ENCODE results near the gene TNFRSF4. TPM values are rescaled to one million over a fixed set of nuclear protein-coding genes. Genes with fewer than 3 reads are reported as not detected.

TNFRSF4 gene
- total RNA-seq, 5 donors from 2014 or later (not counting 1 experiment from before 2014, with no cell fraction given): 15.1 to 35.4 (median 17.8) TPM

DNA sequence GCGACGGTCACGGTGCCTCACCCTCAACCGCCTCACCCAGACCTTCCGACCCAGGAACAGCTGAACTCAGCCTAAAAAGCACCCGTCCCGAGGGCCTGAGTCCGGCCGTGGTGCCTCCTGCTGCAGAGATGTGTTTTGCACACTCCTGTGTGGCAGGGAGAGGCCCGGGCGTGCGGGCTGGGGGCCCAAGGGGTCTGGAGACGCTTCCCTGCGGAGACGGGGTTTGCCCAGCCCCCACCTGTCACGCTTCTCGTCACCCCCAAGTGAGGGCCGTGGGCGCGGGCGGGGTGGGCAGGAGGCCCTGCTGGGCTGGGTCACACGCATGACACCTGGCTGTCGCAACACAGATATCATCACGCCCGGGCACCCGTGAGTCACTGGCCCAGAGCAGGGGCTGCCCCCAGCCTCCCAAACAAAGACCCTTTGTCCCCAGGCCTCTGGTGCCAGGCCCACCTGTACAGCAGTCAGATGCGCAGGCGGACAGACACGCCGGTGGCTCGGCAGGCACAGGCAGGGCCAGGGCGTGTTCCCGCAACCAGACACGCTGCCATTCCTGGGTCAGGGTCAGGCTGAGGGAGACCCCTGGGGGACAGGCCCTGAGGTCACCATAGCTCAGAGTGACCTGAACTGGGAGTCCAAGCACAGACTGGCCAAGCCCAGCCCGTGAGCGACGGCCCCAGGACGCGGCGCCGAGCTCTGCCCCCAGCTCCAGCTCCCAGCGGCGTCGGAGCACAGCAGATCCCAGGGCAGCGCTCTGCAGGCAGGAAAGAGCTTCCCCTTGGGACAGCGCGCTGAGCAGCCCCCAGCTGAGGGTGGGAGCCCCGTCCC lies 24.1 kb upstream of the TNFRSF4 start:
- H3K4me3 Mint-ChIP-seq: no peak overlapping the region
- H3K27me3 Mint-ChIP-seq: no peaks in the 10 kb centered on the region
- peaks cover 6 to 13% of the 10 kb centered on the region in 2 experiments for H3K4me1 ChIP-seq (ENCODE audit: control insufficient read depth in 1 of 2, extremely low read depth in 1 of 2, insufficient read depth in 2 of 2, low read length in 2 of 2)
- ATAC-seq (replicated peaks in 1 of 4) (no peak), DNase-seq (no peak)
- no peak overlapping the region for H3K27ac Mint-ChIP-seq
- peaks cover 0 to 10% of the 10 kb centered on the region in 2 donors for H3K36me3 ChIP-seq (ENCODE audit: control insufficient read depth in 2 of 2, extremely low read depth in 1 of 2, insufficient read depth in 1 of 2, low read length in 1 of 2)
- H3K4me1 Mint-ChIP-seq: peaks cover 14 to 17% (median 15%) of the 10 kb centered on the region in 3 donors
- ChIA-PET CTCF (no interaction called here), POLR2A (no interaction called here)
- no peak overlapping the region for H3K4me3 ChIP-seq (ENCODE audit: control insufficient read depth in 1 of 2, extremely low read depth in 1 of 2, low read length in 1 of 2)
- WGBS (ENCODE audit: insufficient coverage): 66% methylated on average over 45 of the region's 48 CpGs
- no peaks in the 10 kb centered on the region for H3K9me3 Mint-ChIP-seq
- H3K27me3 ChIP-seq (replicated peaks in 1 of 2; ENCODE audit: control insufficient read depth in 2 of 2, extremely low read depth in 1 of 2, insufficient read depth in 2 of 2, low read length in 1 of 2): peaks cover 0 to 52% of the 10 kb centered on the region in 2 experiments
- H3K27ac ChIP-seq (ENCODE audit: low read length): no peak overlapping the region
- peaks cover 3% of the 10 kb centered on the region for H3K36me3 Mint-ChIP-seq
- H3K9me3 ChIP-seq: no peaks in the 10 kb centered on the region

DNA sequence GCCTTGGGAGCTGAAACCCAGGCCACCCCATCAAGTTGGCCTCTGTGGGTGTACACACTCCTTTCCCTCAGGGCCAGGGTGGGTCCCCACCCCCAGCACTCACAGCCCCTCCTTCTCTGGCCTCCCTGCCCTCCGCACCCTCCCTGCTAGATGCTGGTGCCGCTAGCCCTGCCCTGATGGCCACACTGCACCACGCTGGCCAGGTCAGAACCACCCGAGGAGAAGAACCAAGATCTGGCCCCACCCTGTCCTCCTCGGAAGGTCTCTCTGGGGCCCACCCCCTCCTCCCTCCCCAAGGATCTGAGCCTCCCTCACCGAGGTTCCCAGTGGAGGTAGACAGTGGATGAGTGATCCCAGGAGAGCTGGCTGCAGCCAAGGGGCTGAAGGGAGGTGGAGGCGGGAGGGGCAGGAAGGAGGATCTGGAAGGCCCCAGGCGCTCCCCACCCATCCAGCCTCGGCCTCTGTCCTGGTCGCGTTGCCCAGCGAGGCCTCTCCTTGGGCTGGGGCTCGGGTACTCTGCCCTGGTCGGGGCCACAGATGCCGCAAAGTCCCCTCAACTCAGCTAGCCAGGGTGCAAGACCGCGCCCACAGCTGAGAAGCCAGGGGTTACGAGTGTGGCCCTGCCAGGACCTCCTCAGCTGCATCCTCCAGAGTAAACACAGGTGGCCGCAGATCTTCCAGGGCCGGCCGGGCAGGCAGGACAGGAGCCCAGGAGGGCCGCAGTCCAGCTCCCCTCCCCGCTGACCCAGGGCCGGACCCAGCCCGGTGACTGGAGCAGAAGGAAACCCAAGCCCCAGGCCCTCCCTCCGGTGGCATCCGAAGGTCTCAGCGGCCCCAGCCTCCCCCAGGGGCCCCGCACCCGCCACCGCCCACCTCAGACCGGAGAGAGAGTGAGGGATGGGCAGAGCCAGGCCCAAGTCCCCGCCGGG lies 23.3 kb upstream of the TNFRSF4 start:
- no peaks in the 10 kb centered on the region for H3K27me3 Mint-ChIP-seq
- Histone ChIP-seq H3K27ac (ENCODE audit: low read length) (no peak overlapping the region), H3K4me1 (ENCODE audit: control insufficient read depth in 1 of 2, extremely low read depth in 1 of 2, insufficient read depth in 2 of 2, low read length in 2 of 2) (peaks cover 9 to 20% of the 10 kb centered on the region in 2 experiments), H3K27me3 (replicated peaks in 1 of 2; ENCODE audit: control insufficient read depth in 2 of 2, extremely low read depth in 1 of 2, insufficient read depth in 2 of 2, low read length in 1 of 2) (peaks cover 0 to 45% of the 10 kb centered on the region in 2 experiments), H3K9me3 (no peaks in the 10 kb centered on the region), H3K4me3 (ENCODE audit: control insufficient read depth in 1 of 2, extremely low read depth in 1 of 2, low read length in 1 of 2) (no peak overlapping the region), H3K36me3 (ENCODE audit: control insufficient read depth in 2 of 2, extremely low read depth in 1 of 2, insufficient read depth in 1 of 2, low read length in 1 of 2) (peaks cover 0 to 10% of the 10 kb centered on the region in 2 donors)
- H3K4me3 Mint-ChIP-seq: no peak overlapping the region
- CTCF ChIA-PET: no interaction called here
- POLR2A ChIA-PET: no interaction called here
- DNase-seq (no peak), ATAC-seq (replicated peaks in 1 of 4) (no peak)
- peaks cover 14 to 17% (median 15%) of the 10 kb centered on the region in 3 donors for H3K4me1 Mint-ChIP-seq
- H3K27ac Mint-ChIP-seq: no peak overlapping the region
- WGBS (ENCODE audit: insufficient coverage): 62% methylated on average over 25 of the region's 34 CpGs
- no peaks in the 10 kb centered on the region for H3K9me3 Mint-ChIP-seq
- peaks cover 3% of the 10 kb centered on the region for H3K36me3 Mint-ChIP-seq

DNA sequence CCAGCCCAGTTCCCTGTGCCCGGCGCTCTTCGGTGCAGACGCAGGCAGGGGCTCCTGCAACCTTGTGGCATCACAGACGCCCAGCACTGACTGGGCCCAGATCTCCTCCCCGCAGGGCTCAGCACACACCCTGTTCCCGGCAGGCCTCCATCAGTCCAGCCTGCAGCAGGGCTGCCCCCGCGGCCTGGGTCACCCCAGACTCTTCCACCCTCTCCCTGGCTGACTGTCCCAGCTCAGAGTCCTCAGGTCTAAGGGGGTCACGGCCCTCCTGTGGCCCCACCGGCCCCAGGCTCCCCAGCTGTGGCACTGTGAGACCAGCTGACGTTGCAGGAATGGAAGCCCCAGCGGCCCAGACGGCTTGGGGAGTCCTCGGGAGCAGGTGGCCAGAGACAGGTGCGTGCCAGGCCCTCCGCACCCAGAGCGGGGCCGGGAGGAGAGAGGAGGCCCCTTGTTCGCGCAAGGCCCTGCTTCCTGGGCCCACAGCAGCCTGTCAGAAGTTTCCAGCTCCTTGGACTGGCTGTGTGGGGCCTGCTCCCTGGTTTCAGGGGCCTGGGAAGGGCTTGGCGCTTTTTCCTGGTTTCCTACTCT lies 22.3 kb upstream of the TNFRSF4 start:
- Mint-ChIP-seq H3K27ac (no peak overlapping the region), H3K9me3 (no peaks in the 10 kb centered on the region), H3K4me1 (peaks cover 14 to 17% (median 15%) of the 10 kb centered on the region in 3 donors), H3K36me3 (peaks cover 3% of the 10 kb centered on the region), H3K27me3 (no peaks in the 10 kb centered on the region), H3K4me3 (no peak overlapping the region)
- ATAC-seq (replicated peaks in 1 of 4): no peak
- 88% methylated on average over 21 of the region's 22 CpGs for WGBS (ENCODE audit: insufficient coverage)
- ChIA-PET POLR2A (no interaction called here), CTCF (no interaction called here)
- no peak for DNase-seq
- H3K4me1 ChIP-seq (ENCODE audit: control insufficient read depth in 1 of 2, extremely low read depth in 1 of 2, insufficient read depth in 2 of 2, low read length in 2 of 2): peaks cover 11 to 20% of the 10 kb centered on the region in 2 experiments
- H3K36me3 ChIP-seq (ENCODE audit: control insufficient read depth in 2 of 2, extremely low read depth in 1 of 2, insufficient read depth in 1 of 2, low read length in 1 of 2): peaks cover 0 to 10% of the 10 kb centered on the region in 2 donors
- no peak overlapping the region for H3K4me3 ChIP-seq (ENCODE audit: control insufficient read depth in 1 of 2, extremely low read depth in 1 of 2, low read length in 1 of 2)
- no peaks in the 10 kb centered on the region for H3K9me3 ChIP-seq
- H3K27ac ChIP-seq (ENCODE audit: low read length): no peak overlapping the region
- peaks cover 0 to 36% of the 10 kb centered on the region in 2 experiments for H3K27me3 ChIP-seq (replicated peaks in 1 of 2; ENCODE audit: control insufficient read depth in 2 of 2, extremely low read depth in 1 of 2, insufficient read depth in 2 of 2, low read length in 1 of 2)

DNA sequence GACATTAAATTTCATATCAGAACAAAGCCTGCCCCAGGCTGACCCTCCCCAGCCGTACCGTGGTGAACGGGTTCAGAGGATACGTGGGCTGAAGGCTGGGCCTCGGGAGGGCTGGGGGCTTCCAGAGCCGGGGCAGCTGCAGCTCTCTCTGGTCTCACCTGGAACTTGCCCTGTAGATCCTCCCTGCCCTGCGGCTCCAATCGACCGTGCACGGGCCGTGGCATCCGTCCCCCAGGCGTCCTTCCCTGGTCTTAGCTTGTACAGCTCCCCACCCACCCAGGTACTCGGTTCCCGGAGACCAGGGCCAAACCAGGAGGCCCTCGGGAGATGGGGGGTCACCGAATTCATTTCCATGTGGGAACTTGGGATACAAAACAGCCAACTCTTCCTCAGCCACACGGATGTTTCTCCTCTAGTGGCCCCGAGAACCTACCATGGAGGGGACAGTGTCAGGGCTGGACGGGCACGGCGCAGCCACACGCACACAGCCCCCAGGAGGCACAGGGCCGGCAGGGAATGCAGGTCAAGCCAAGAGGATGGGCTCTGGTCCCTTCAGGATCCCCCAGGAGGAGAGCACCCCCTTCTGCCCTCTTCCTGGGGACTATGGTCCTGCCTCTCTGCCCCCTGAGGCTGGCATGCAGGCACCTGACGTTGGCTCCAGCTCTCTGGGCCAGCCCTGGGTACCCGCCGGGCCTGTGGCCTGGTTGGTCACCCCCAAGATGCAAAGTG lies 21.2 kb upstream of the TNFRSF4 start:
- no peak overlapping the region for H3K27ac Mint-ChIP-seq
- 92% methylated on average over 24 of the region's 27 CpGs for WGBS (ENCODE audit: insufficient coverage)
- no peak overlapping the region for H3K27ac ChIP-seq (ENCODE audit: low read length)
- H3K4me3 ChIP-seq (ENCODE audit: control insufficient read depth in 1 of 2, extremely low read depth in 1 of 2, low read length in 1 of 2): no peak overlapping the region
- ChIA-PET CTCF (no interaction called here), POLR2A (no interaction called here)
- no peaks in the 10 kb centered on the region for H3K9me3 ChIP-seq
- peaks cover 22 to 28% (median 23%) of the 10 kb centered on the region in 3 donors for H3K4me1 Mint-ChIP-seq
- H3K36me3 Mint-ChIP-seq: peaks cover 6% of the 10 kb centered on the region
- H3K27me3 Mint-ChIP-seq: no peaks in the 10 kb centered on the region
- ATAC-seq (replicated peaks in 1 of 4): no peak
- peak overlapping the region in 1 of 3 donors; percentile 83 for H3K4me3 Mint-ChIP-seq
- no peaks in the 10 kb centered on the region for H3K9me3 Mint-ChIP-seq
- peaks cover 0 to 28% of the 10 kb centered on the region in 2 experiments for H3K27me3 ChIP-seq (replicated peaks in 1 of 2; ENCODE audit: control insufficient read depth in 2 of 2, extremely low read depth in 1 of 2, insufficient read depth in 2 of 2, low read length in 1 of 2)
- peaks cover 0 to 11% of the 10 kb centered on the region in 2 donors for H3K36me3 ChIP-seq (ENCODE audit: control insufficient read depth in 2 of 2, extremely low read depth in 1 of 2, insufficient read depth in 1 of 2, low read length in 1 of 2)
- peaks cover 17 to 30% of the 10 kb centered on the region in 2 experiments for H3K4me1 ChIP-seq (ENCODE audit: control insufficient read depth in 1 of 2, extremely low read depth in 1 of 2, insufficient read depth in 2 of 2, low read length in 2 of 2)
- no peak for DNase-seq

DNA sequence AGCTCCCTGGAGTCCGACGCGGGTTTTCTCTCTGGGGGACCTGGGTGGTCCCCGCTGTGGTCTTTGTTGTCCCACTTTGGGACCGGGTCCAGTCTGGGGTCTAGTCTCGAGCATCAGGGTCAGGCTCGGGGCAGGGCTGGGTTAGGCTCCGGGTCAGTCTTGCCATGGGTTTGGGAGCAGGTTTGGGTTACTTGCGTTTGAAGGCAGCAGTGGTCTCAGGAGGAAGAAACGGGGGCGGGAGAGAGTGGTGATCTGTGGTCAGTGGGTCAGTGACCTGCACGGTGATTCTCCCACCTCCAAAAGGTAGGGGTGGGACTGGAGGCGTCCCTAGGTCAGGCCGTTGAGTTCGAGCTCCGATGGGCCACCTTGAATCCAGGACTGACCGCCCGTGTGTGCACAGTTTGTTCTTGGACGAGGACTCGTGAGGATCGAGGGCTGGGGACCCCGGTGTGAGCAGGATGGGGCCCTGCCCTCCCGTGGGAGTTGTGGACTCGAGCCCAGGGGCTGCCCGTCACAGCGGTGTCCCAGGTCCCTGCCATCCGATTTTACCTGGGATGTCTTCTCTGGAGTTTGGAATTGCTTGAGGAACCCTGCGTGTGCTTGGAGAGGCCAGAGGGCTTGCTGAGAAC lies 20.3 kb upstream of the TNFRSF4 start:
- DNase-seq: no peak
- H3K27me3 Mint-ChIP-seq: no peaks in the 10 kb centered on the region
- POLR2A ChIA-PET: no interaction called here
- Histone ChIP-seq H3K4me3 (ENCODE audit: control insufficient read depth in 1 of 2, extremely low read depth in 1 of 2, low read length in 1 of 2) (no peak overlapping the region), H3K4me1 (ENCODE audit: control insufficient read depth in 1 of 2, extremely low read depth in 1 of 2, insufficient read depth in 2 of 2, low read length in 2 of 2) (peaks cover 19 to 39% of the 10 kb centered on the region in 2 experiments), H3K9me3 (no peaks in the 10 kb centered on the region), H3K27ac (ENCODE audit: low read length) (no peak overlapping the region), H3K27me3 (replicated peaks in 1 of 2; ENCODE audit: control insufficient read depth in 2 of 2, extremely low read depth in 1 of 2, insufficient read depth in 2 of 2, low read length in 1 of 2) (peaks cover 0 to 19% of the 10 kb centered on the region in 2 experiments), H3K36me3 (ENCODE audit: control insufficient read depth in 2 of 2, extremely low read depth in 1 of 2, insufficient read depth in 1 of 2, low read length in 1 of 2) (peaks cover 0 to 20% of the 10 kb centered on the region in 2 donors)
- H3K4me1 Mint-ChIP-seq: peaks cover 31 to 36% (median 32%) of the 10 kb centered on the region in 3 donors
- CTCF ChIA-PET: no interaction called here
- H3K27ac Mint-ChIP-seq: peak overlapping the region; percentile 39 to 44
- 90% methylated on average over 27 of the region's 28 CpGs for WGBS (ENCODE audit: insufficient coverage)
- H3K36me3 Mint-ChIP-seq: peaks cover 11% of the 10 kb centered on the region
- H3K4me3 Mint-ChIP-seq: peak overlapping the region; percentile 61 to 83 (median 81)
- no peak for ATAC-seq (replicated peaks in 1 of 4)
- H3K9me3 Mint-ChIP-seq: no peaks in the 10 kb centered on the region

Data from T-cell (primary cell).